Uterus (tissue), 4 donors: ENCODE data around the gene LRBA. TPM values are rescaled to one million over a fixed set of nuclear protein-coding genes. Genes with fewer than 3 reads are reported as not detected.
"Not testable (repeated sequence)": the region's sequence is repeated elsewhere in the genome, so short reads cannot be mapped to it uniquely, and the experiment has no call there.

ENCODE experiments used
- DNase-seq, 2 donors: peaks; one replicate each; pipeline ENCODE4 v3.0.0-alpha.2; 2019 to 2020
- H3K27ac ChIP-seq, 2 donors: fragments of 200-600 bp; sonication (generic); 1 replicate in 1 of 2; 2 replicates in 1 of 2; pipeline ENCODE4 v1.5.1; 2016 to 2018
- H3K27me3 ChIP-seq, 2 donors: fragments of 200-600 bp; sonication (generic); one replicate each; pipeline ENCODE4 v1.5.1; 2018 to 2019; ENCODE audit warnings: control low read depth in 1 of 2
- H3K36me3 ChIP-seq, 2 donors: fragments of 200-600 bp; sonication (generic); one replicate each; pipeline ENCODE4 v1.5.1; 2019; ENCODE audit warnings: control low read depth in 1 of 2
- H3K4me1 ChIP-seq, 2 donors: fragments of 200-600 bp; sonication (generic); one replicate each; pipeline ENCODE4 v1.5.1; 2018 to 2019; ENCODE audit warnings: control low read depth in 1 of 2
- H3K4me3 ChIP-seq, 2 donors: fragments of 200-600 bp; sonication (generic); 1 replicate in 1 of 2; 2 replicates in 1 of 2; pipeline ENCODE4 v1.5.1; 2018 to 2019; ENCODE audit warnings: mild to moderate bottlenecking in 1 of 2
- H3K9me3 ChIP-seq, 2 donors: fragments of 200-600 bp; sonication (generic); one replicate each; pipeline ENCODE4 v1.5.1; 2019; ENCODE audit warnings: control low read depth in 1 of 2
- CTCF ChIP-seq, 4 experiments: fragments of 200-600 bp in 2 of 4; fragments of 450-650 bp in 2 of 4; sonication (generic) in 2 of 4; IDR thresholded peaks; one replicate each; pipeline ENCODE4 v1.5.1; 2016 to 2019; ENCODE audit warnings: antibody characterized with exemption in 4 of 4, mild to moderate bottlenecking in 2 of 4, moderate library complexity in 1 of 4
- POLR2A ChIP-seq, 2 donors: fragments of 450-650 bp; IDR thresholded peaks; one replicate each; pipeline ENCODE4 v1.6.1; 2016; ENCODE audit warnings: antibody characterized with exemption in 2 of 2, mild to moderate bottlenecking in 1 of 2, moderate library complexity in 1 of 2
- intact Hi-C: fragments of 100-400 bp; cut with DNase I; formaldehyde crosslinking; loops from one replicate; pipeline ENCODE4 v1.15.1; 2023; ENCODE audit warnings: low total_unique reads
- total RNA-seq, 4 donors: library from RNA; depleted of rRNA in 3 of 4; stranded (reverse); fragments of >200 nt in 3 of 4; gene quantifications; one replicate each; pipeline versions ENCODE4 v1.1.0 to v1.2.4, GENCODE V29; 2014 to 2023
- donor health status: DM: yes; HTN: yes; CAD: no.

The LRBA gene
- total RNA-seq, 4 donors from 2014 or later: 32.0 to 126 (median 41.7) TPM

DNA sequence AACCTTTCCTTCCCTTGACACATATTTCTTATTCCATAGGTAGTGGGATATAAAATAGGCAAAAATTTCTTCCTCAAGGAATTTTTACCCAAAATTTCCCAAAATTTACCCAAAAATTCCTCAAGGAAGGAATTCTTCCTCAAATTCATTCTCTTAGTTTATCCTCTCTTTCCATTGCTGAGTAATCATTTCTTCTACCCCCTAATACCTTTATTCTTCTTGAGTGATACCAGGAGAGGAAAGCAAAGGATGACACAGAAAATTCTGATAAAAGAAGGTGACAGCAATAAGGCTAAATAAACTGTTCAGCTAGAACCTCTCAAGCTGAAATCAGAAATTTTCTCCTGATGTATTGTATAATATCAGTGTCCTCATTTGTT is 624.6 kb downstream of the LRBA start:
- H3K4me1 ChIP-seq: no peaks in the 10 kb centered on the region
- no peaks in the 10 kb centered on the region for H3K36me3 ChIP-seq
- TF ChIP-seq POLR2A (IDR thresholded peaks at IDR 0.05): no peak
- TF ChIP-seq CTCF (IDR thresholded peaks at IDR 0.05): no peak
- no peak for DNase-seq
- H3K27ac ChIP-seq: no peak overlapping the region
- intact Hi-C loops: no loop called here
- no peaks in the 10 kb centered on the region for H3K9me3 ChIP-seq
- H3K4me3 ChIP-seq: no peak overlapping the region
- no peaks in the 10 kb centered on the region for H3K27me3 ChIP-seq

GRCh38 chr4:150389896-150390530 is 625.1 kb downstream of the LRBA start:
- TF ChIP-seq POLR2A (IDR thresholded peaks at IDR 0.05) (no peak), CTCF (IDR thresholded peaks at IDR 0.05) (no peak)
- intact Hi-C loops: no loop called here

GRCh38 chr4:150387981-150388380 is 627.1 kb downstream of the LRBA start:
- Histone ChIP-seq H3K27me3 (no peaks in the 10 kb centered on the region), H3K4me3 (no peak overlapping the region), H3K36me3 (no peaks in the 10 kb centered on the region), H3K27ac (no peak overlapping the region), H3K9me3 (no peaks in the 10 kb centered on the region), H3K4me1 (no peaks in the 10 kb centered on the region)
- TF ChIP-seq POLR2A (IDR thresholded peaks at IDR 0.05) (no peak), CTCF (IDR thresholded peaks at IDR 0.05) (no peak)
- DNase-seq: no peak
- intact Hi-C loops: no loop called here

More at GRCh38 chr4:150389896-150390530, 625.1 kb downstream of the LRBA start:
- Histone ChIP-seq H3K27me3 (no peaks in the 10 kb centered on the region), H3K4me3 (no peak overlapping the region), H3K4me1 (no peaks in the 10 kb centered on the region), H3K36me3 (no peaks in the 10 kb centered on the region), H3K27ac (no peak overlapping the region), H3K9me3 (no peaks in the 10 kb centered on the region)
- no peak for DNase-seq

- H3K27me3 ChIP-seq, H3K27ac ChIP-seq: not testable (repeated sequence)
Measured at GRCh38 chr4:150386415-150386814, 628.7 kb downstream of the LRBA start.

GRCh38 chr4:150385606-150386005 is 629.5 kb downstream of the LRBA start:
- Histone ChIP-seq H3K27ac (no peak overlapping the region), H3K27me3 (no peaks in the 10 kb centered on the region), H3K4me3 (no peak overlapping the region), H3K9me3 (no peaks in the 10 kb centered on the region), H3K36me3 (no peaks in the 10 kb centered on the region), H3K4me1 (no peaks in the 10 kb centered on the region)
- no peak for DNase-seq
- intact Hi-C loops: no loop called here
- no peak for TF ChIP-seq POLR2A (IDR thresholded peaks at IDR 0.05)
- TF ChIP-seq CTCF (IDR thresholded peaks at IDR 0.05): no peak

More at GRCh38 chr4:150386415-150386814, 628.7 kb downstream of the LRBA start:
- H3K9me3 ChIP-seq, DNase-seq, H3K36me3 ChIP-seq, H3K4me1 ChIP-seq, H3K4me3 ChIP-seq, intact Hi-C loops: not testable (repeated sequence)

GRCh38 chr4:150384249-150384648 is 630.8 kb downstream of the LRBA start:
- DNase-seq: no peak

More at GRCh38 chr4:150384249-150384648, 630.8 kb downstream of the LRBA start:
- TF ChIP-seq CTCF (IDR thresholded peaks at IDR 0.05): no peak
- TF ChIP-seq POLR2A (IDR thresholded peaks at IDR 0.05): no peak
- intact Hi-C loops: no loop called here
- Histone ChIP-seq H3K4me1 (no peaks in the 10 kb centered on the region), H3K36me3 (no peaks in the 10 kb centered on the region), H3K4me3 (no peak overlapping the region), H3K9me3 (no peaks in the 10 kb centered on the region), H3K27ac (no peak overlapping the region), H3K27me3 (no peaks in the 10 kb centered on the region)
